OCI-LY3 (cell line): Measurements from ENCODE around the gene SLC25A43.
"Not testable (repeated sequence)": the region's sequence is repeated elsewhere in the genome, so short reads cannot be mapped to it uniquely, and the experiment has no call there.

Source experiments
- H2AFZ ChIP-seq: fragments of 200-600, 300-600 bp; shearing (Covaris generic); 2 replicates; pipeline ENCODE4 v1.6.0; 2014; ENCODE audit warnings: antibody characterized with exemption, low read depth, low read length
- H3K27ac ChIP-seq: fragments of 200-600, 300-600 bp; sonication (generic); 2 replicates; pipeline ENCODE4 v1.5.1; 2014; ENCODE audit warnings: mild to moderate bottlenecking, low read length, moderate library complexity, mixed read lengths
- H3K27me3 ChIP-seq: fragments of 200-600, 300-600 bp; sonication (generic); 2 replicates; pipeline ENCODE4 v1.6.1; 2014; ENCODE audit warnings: low read depth, low read length, mixed read lengths
- H3K36me3 ChIP-seq: fragments of 200-600, 300-600 bp; sonication (generic); replicated peaks from 2 replicates; pipeline ENCODE3; 2014; ENCODE audit warnings: low read depth, low read length, mixed read lengths
- H3K4me1 ChIP-seq: fragments of 300-600, 200-600 bp; sonication (generic); 2 replicates; pipeline ENCODE4 v1.6.1; 2014; ENCODE audit warnings: low read length, mixed read lengths
- H3K4me2 ChIP-seq: fragments of 200-600, 300-600 bp; sonication (generic); 2 replicates; pipeline ENCODE4 v1.6.1; 2014; ENCODE audit warnings: low read length, mixed read lengths
- H3K4me3 ChIP-seq: fragments of 300-600, 200-600 bp; sonication (generic); 2 replicates; pipeline ENCODE4 v1.5.1; 2014; ENCODE audit warnings: antibody characterized with exemption, mild to moderate bottlenecking, low read length, moderate library complexity
- H3K79me2 ChIP-seq: fragments of 300-600, 200-600 bp; shearing (Covaris generic); 2 replicates; pipeline ENCODE4 v1.6.1; 2014; ENCODE audit warnings: mild to moderate bottlenecking, low read length, mixed read lengths
- H3K9ac ChIP-seq: fragments of 300-600, 200-600 bp; shearing (Covaris generic); 2 replicates; pipeline ENCODE4 v1.6.0; 2014; ENCODE audit warnings: mild to moderate bottlenecking, low read length, moderate library complexity
- H3K9me3 ChIP-seq: fragments of 200-600, 300-600 bp; shearing (Covaris generic); 2 replicates; pipeline ENCODE4 v1.6.1; 2014; ENCODE audit warnings: low read length, mixed read lengths; ENCODE audit not compliant: insufficient read depth
- H4K20me1 ChIP-seq: fragments of 200-600, 300-600 bp; sonication (generic); 2 replicates; pipeline ENCODE4 v1.6.1; 2016; ENCODE audit warnings: low read length, mixed read lengths; ENCODE audit not compliant: insufficient read depth
- EZH2phosphoT487 ChIP-seq: fragments of 200-600 bp; shearing (Covaris generic); IDR thresholded peaks from 2 replicates; pipeline ENCODE4 v1.6.1; 2018; ENCODE audit warnings: antibody characterized with exemption, mixed run types, low read depth
- TF ChIP-seq, protein P1 (sequence below): fragments of 200-600, 300-600 bp; sonication (generic); IDR thresholded peaks from 2 replicates; pipeline ENCODE4 v1.5.1; 2014; ENCODE audit warnings: antibody characterized with exemption, low read length, low read depth

SLC25A43 gene

DNA sequence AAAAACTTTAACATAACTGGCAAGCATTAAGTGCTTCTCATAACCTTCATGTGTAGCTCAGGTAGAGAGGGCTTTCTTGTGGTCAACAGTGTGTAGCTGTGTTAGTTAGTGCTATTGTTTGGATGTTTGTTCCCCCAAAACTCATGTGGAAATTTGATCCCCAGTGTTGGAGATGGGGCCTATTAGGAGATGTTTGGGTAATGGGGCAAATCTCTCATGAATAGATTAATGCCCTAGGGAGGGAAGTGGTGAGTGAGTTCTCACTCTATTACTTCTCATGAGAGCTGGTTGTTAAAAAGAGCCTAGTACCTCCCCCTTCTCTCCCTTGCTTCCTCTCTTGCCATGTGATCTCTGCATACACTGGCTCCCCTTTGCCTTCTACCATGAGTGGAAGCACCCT is 16.5 kb upstream of the SLC25A43 start:
- Histone ChIP-seq H3K79me2 (no peaks in the 10 kb centered on the region), H3K9me3 (no peaks in the 10 kb centered on the region), H3K4me2 (no peak overlapping the region), H3K36me3 (no peaks in the 10 kb centered on the region), H4K20me1 (no peaks in the 10 kb centered on the region), H3K27ac (no peak overlapping the region), H2AFZ (no peak overlapping the region), H3K9ac (no peak overlapping the region), H3K27me3 (no peaks in the 10 kb centered on the region), H3K4me1 (no peaks in the 10 kb centered on the region), H3K4me3 (no peak overlapping the region)
- TF ChIP-seq, protein P1, sequence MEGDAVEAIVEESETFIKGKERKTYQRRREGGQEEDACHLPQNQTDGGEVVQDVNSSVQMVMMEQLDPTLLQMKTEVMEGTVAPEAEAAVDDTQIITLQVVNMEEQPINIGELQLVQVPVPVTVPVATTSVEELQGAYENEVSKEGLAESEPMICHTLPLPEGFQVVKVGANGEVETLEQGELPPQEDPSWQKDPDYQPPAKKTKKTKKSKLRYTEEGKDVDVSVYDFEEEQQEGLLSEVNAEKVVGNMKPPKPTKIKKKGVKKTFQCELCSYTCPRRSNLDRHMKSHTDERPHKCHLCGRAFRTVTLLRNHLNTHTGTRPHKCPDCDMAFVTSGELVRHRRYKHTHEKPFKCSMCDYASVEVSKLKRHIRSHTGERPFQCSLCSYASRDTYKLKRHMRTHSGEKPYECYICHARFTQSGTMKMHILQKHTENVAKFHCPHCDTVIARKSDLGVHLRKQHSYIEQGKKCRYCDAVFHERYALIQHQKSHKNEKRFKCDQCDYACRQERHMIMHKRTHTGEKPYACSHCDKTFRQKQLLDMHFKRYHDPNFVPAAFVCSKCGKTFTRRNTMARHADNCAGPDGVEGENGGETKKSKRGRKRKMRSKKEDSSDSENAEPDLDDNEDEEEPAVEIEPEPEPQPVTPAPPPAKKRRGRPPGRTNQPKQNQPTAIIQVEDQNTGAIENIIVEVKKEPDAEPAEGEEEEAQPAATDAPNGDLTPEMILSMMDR: no peak
- no peak for TF ChIP-seq EZH2phosphoT487

DNA sequence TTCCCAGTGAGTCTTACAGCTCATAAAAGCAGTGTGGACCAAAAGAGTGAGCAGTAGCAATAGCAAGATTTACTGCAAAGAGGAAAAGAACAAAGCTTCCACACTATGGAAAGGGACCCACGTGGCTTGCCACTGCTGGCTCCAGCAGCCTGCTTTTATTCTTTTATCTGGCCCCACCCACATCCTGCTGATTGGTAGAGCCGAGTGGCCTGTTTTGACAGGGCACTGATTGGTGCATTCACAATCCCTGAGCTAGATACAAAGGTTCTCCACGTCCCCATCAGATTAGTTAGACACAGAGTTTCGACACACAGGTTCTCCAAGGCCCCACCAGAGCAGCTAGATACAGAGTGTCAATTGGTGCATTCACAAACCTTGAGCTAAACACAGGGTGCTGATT is 12.5 kb upstream of the SLC25A43 start:
- H3K4me3 ChIP-seq, H3K36me3 ChIP-seq, H3K79me2 ChIP-seq, H3K27me3 ChIP-seq, H3K27ac ChIP-seq, H2AFZ ChIP-seq, H3K4me2 ChIP-seq, H4K20me1 ChIP-seq, H3K9me3 ChIP-seq, H3K9ac ChIP-seq, H3K4me1 ChIP-seq: not testable (repeated sequence)

DNA sequence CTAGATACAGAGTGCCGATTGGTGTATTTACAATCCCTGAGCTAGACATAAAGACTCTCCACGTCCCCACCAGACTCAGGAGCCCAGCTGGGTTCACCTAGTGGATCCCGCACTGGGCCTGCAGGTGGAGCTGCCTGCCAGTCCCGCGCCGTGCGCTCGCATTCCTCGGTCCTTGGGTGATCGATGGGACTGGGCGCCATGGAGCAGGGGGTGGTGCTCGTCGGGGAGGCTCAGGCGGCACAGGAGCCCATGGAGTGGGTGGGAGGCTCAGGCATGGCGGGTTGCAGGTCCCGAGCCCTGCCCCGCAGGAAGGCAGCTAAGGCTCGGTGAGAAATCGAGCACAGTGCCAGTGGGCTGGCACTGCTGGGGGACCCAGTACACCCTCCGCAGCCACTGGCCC is 11.7 kb upstream of the SLC25A43 start:
- H3K79me2 ChIP-seq, H2AFZ ChIP-seq, H3K4me2 ChIP-seq, H3K27me3 ChIP-seq, H3K9me3 ChIP-seq, H3K9ac ChIP-seq, H3K4me1 ChIP-seq, H3K27ac ChIP-seq, H3K4me3 ChIP-seq, H3K36me3 ChIP-seq, H4K20me1 ChIP-seq: not testable (repeated sequence)

DNA sequence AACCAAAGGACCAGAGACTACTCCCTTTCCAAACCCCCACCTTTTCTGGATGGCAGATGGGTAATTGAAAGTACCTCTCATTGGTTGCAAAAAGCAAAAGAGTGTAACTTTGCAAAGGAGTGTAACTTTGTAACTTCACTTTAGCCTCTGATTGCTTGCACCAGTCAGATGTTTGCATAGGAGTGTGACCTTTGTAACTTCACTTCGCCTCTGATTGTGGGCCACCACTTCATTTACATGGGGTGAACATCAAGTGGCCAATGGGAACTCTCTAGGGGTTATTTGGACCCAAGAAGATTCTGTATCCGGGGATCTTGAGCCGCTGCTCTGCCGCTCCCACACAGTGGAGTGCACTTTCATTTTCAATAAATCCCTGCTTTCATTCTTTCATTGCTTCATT is 9.9 kb upstream of the SLC25A43 start:
- H2AFZ ChIP-seq: no peak overlapping the region
- H4K20me1 ChIP-seq: no peaks in the 10 kb centered on the region
- H3K27me3 ChIP-seq: no peaks in the 10 kb centered on the region
- no peak overlapping the region for H3K4me2 ChIP-seq
- H3K9me3 ChIP-seq: no peaks in the 10 kb centered on the region
- H3K79me2 ChIP-seq: no peaks in the 10 kb centered on the region
- no peak overlapping the region for H3K9ac ChIP-seq
- no peaks in the 10 kb centered on the region for H3K4me1 ChIP-seq
- H3K36me3 ChIP-seq: no peaks in the 10 kb centered on the region
- no peak overlapping the region for H3K4me3 ChIP-seq
- H3K27ac ChIP-seq: no peak overlapping the region
- TF ChIP-seq, protein P1: no peak
- TF ChIP-seq EZH2phosphoT487: no peak

DNA sequence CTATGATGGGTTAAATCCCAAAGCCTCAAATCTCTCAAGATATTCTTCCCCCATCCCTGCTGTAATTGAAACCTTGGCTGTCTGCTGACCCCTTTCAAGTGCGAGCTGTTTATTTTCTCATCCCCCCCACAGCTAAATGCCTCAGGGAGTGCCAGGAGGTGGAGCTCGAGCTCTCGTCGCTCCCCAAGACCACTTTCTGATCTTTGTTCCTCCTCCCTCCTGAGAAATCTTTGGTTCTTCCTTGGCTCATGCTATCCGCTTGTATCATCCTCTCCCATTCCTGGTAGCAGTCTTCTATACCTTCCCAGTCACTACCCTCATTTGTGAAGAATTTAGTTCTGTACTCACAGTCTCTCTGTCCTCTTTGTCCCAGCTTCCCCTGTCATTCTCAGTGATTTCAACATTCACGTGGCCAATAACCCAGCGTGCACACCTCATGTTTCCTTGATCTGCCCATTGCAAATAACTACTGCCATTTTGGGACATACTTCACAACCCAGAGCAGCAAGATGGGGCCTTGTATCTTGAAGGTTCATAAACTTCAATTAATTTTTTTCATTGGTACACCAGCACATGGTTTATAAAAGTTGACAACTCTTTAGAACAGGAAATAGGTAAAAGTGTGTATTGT is 9.2 kb upstream of the SLC25A43 start:
- Histone ChIP-seq H3K4me1 (no peaks in the 10 kb centered on the region), H3K9ac (no peak overlapping the region), H4K20me1 (no peaks in the 10 kb centered on the region), H3K27me3 (no peaks in the 10 kb centered on the region), H3K79me2 (no peaks in the 10 kb centered on the region), H3K9me3 (no peaks in the 10 kb centered on the region), H2AFZ (no peak overlapping the region), H3K4me3 (no peak overlapping the region), H3K27ac (no peak overlapping the region), H3K36me3 (no peaks in the 10 kb centered on the region), H3K4me2 (no peak overlapping the region)
- no peak for TF ChIP-seq EZH2phosphoT487
- TF ChIP-seq, protein P1: no peak
